GM18502 (cell line): ENCODE measurements around the gene COL11A2.

Experiments used
- ATAC-seq: cut with Tn5 transposase; IDR thresholded peaks from one replicate; pipeline ENCODE4 v1.9.1; 2021; ENCODE audit warnings: mild to moderate bottlenecking; ENCODE audit not compliant: unreplicated experiment, poor library complexity

The COL11A2 gene

GRCh38 chr6:33172688-33173534 is 19.4 kb downstream of the COL11A2 start:
- no peak for ATAC-seq

GRCh38 chr6:33171880-33172687 is 20.2 kb downstream of the COL11A2 start:
- no peak for ATAC-seq

- ATAC-seq = no peak
Measured at GRCh38 chr6:33171016-33171879, 21.0 kb downstream of the COL11A2 start.

- no peak for ATAC-seq
Measured at GRCh38 chr6:33170176-33171015, 21.9 kb downstream of the COL11A2 start.

GRCh38 chr6:33169291-33170175 is 22.7 kb downstream of the COL11A2 start:
- no peak for ATAC-seq

GRCh38 chr6:33168639-33169038 is 23.6 kb downstream of the COL11A2 start:
- ATAC-seq = no peak

- ATAC-seq = no peak
Measured at GRCh38 chr6:33168284-33168601, 24.0 kb downstream of the COL11A2 start.

- ATAC-seq = no peak
Measured at GRCh38 chr6:33167374-33168283, 24.6 kb downstream of the COL11A2 start.

GRCh38 chr6:33166811-33167210 is 25.5 kb downstream of the COL11A2 start:
- ATAC-seq = no peak

GRCh38 chr6:33166363-33166762 is 25.9 kb downstream of the COL11A2 start:
- no peak for ATAC-seq

- ATAC-seq = no peak
Measured at GRCh38 chr6:33165581-33166258, 26.5 kb downstream of the COL11A2 start.

- no peak for ATAC-seq
Measured at GRCh38 chr6:33164665-33165373, 27.4 kb downstream of the COL11A2 start.

GRCh38 chr6:33164176-33164575 is 28.1 kb downstream of the COL11A2 start:
- ATAC-seq = no peak

- ATAC-seq = no peak
Measured at GRCh38 chr6:33163540-33163939, 28.7 kb downstream of the COL11A2 start.

- ATAC-seq = no peak
Measured at GRCh38 chr6:33161354-33162331, 30.6 kb downstream of the COL11A2 start.
